HCT116 (cell line): Measurements from ENCODE around the gene LRBA. TPM values are rescaled to one million over a fixed set of nuclear protein-coding genes. Genes with fewer than 3 reads are reported as not detected.

Experiments
- ATAC-seq: fragments of 200-7000 bp; cut with Tn5 transposase; 2 replicates; pipeline ENCODE4 v1.9.1; 2020; ENCODE audit warnings: mild to moderate bottlenecking, moderate library complexity
- BruUV-seq: library from RNA; stranded (reverse); fragments of 400-500 nt; replicated peaks from 2 replicates; lab custom pipeline; 2021; lab: Mats Ljungman, UMichigan
- CTCF ChIA-PET: fragments of 300-600 bp; sonication (Branson Sonifier 250); formaldehyde crosslinking; loops from one replicate; lab custom pipeline; 2021; ENCODE audit warnings: antibody characterized with exemption; lab: Charles Lee
- POLR2A ChIA-PET: fragments of 300-600, 350-600 bp; sonication (Branson Sonifier 250); formaldehyde crosslinking; loops from one replicate; lab custom pipeline; 2021; ENCODE audit warnings: antibody characterized with exemption; lab: Charles Lee
- RAD21 ChIA-PET, 2 experiments: fragments of 300-600 bp; sonication (Branson Sonifier 250); formaldehyde crosslinking; loops; one replicate each; lab custom pipeline; 2023; ENCODE audit warnings: low total read pairs in 2 of 2; ENCODE audit not compliant: uncharacterized antibody in 2 of 2, unreplicated experiment in 2 of 2, low non-redundant PET in 1 of 2; lab: Charles Lee
- DNase-seq: peaks from one replicate; pipeline ENCODE4 v3.0.0-alpha.2; 2010; ENCODE audit warnings: low read depth, low spot score
- H2AFZ ChIP-seq: fragments of 200-600 bp; shearing (Covaris generic), sonication (generic); 2 replicates; pipeline ENCODE4 v1.6.1; 2017; ENCODE audit warnings: low read depth, mixed run types, mixed read lengths, antibody characterized with exemption, low read length; ENCODE audit not compliant: poor library complexity, severe bottlenecking
- H3K27ac ChIP-seq: 2 replicates; pipeline ENCODE4 v1.5.1; 2012; ENCODE audit warnings: low read depth, low read length
- H3K27me3 ChIP-seq: fragments of 200-600 bp; sonication (generic); 2 replicates; pipeline ENCODE4 v1.6.1; 2016; ENCODE audit warnings: mixed run types, low read length, mixed read lengths; ENCODE audit not compliant: insufficient read depth
- H3K36me3 ChIP-seq, 2 experiments: fragments of 200-500 bp in 1 of 2; fragments of 200-600 bp in 1 of 2; sonication (Bioruptor generic) in 1 of 2; sonication (generic) in 1 of 2; 2 replicates each; pipeline versions ENCODE4 v1.5.1 to v1.6.1; 2014 to 2016; ENCODE audit warnings: low read length in 2 of 2, inconsistent platforms in 1 of 2, mixed read lengths in 1 of 2, mixed run types in 1 of 2; ENCODE audit not compliant: insufficient read depth in 2 of 2, control insufficient read depth in 1 of 2
- H3K4me1 ChIP-seq, 2 experiments: fragments of 200-600 bp in 1 of 2; sonication (generic) in 1 of 2; 2 replicates each; pipeline versions ENCODE4 v1.5.1 to v1.6.1; 2012 to 2017; ENCODE audit warnings: low read length in 2 of 2, inconsistent platforms in 1 of 2, mild to moderate bottlenecking in 1 of 2, mixed read lengths in 1 of 2, mixed run types in 1 of 2, moderate library complexity in 1 of 2; ENCODE audit not compliant: insufficient read depth in 2 of 2, control insufficient read depth in 1 of 2
- H3K4me2 ChIP-seq: fragments of 200-600 bp; sonication (generic); 2 replicates; pipeline ENCODE4 v1.6.1; 2017; ENCODE audit warnings: mixed run types, low read length, mixed read lengths
- H3K4me3 ChIP-seq, 2 experiments: fragments of 200-600 bp in 1 of 2; sonication (generic) in 1 of 2; replicated peaks in 1 of 2; 2 replicates each; pipeline ENCODE4 v1.5.1; 2011 to 2016; ENCODE audit warnings: low read length in 2 of 2, control low read depth in 1 of 2, low read depth in 1 of 2, mild to moderate bottlenecking in 1 of 2, mixed read lengths in 1 of 2, mixed run types in 1 of 2
- H3K79me2 ChIP-seq: fragments of 200-600 bp; sonication (generic); 2 replicates; pipeline ENCODE4 v1.6.1; 2017; ENCODE audit warnings: mild to moderate bottlenecking, mixed run types, low read length, moderate library complexity, mixed read lengths; ENCODE audit not compliant: insufficient read depth
- H3K9ac ChIP-seq: fragments of 200-600 bp; sonication (generic); 2 replicates; pipeline ENCODE4 v1.6.1; 2016; ENCODE audit warnings: low read length, mixed read lengths
- H3K9me2 ChIP-seq: fragments of 200-600 bp; sonication (generic), shearing (Covaris generic); 2 replicates; pipeline ENCODE4 v1.6.1; 2017; ENCODE audit warnings: mixed run types, mild to moderate bottlenecking, moderate library complexity; ENCODE audit not compliant: insufficient read depth
- H3K9me3 ChIP-seq, 2 experiments: fragments of 200-500 bp in 1 of 2; fragments of 200-600 bp in 1 of 2; sonication (Bioruptor generic) in 1 of 2; sonication (generic) in 1 of 2; 2 replicates each; pipeline ENCODE4 v1.6.1; 2014 to 2017; ENCODE audit warnings: low read length in 2 of 2, mixed read lengths in 2 of 2, inconsistent platforms in 1 of 2, low read depth in 1 of 2, mild to moderate bottlenecking in 1 of 2, mixed run types in 1 of 2, moderate library complexity in 1 of 2; ENCODE audit not compliant: control insufficient read depth in 1 of 2, insufficient read depth in 1 of 2
- H4K20me1 ChIP-seq: fragments of 200-600 bp; sonication (generic), shearing (Covaris generic); 2 replicates; pipeline ENCODE4 v1.6.1; 2017; ENCODE audit warnings: mixed run types, mild to moderate bottlenecking, moderate library complexity; ENCODE audit not compliant: insufficient read depth
- ATF3 ChIP-seq: IDR thresholded peaks from 2 replicates; pipeline ENCODE4 v1.6.1; 2012
- CBX3 ChIP-seq: IDR thresholded peaks from 2 replicates; pipeline ENCODE4 v1.6.1; 2012; ENCODE audit warnings: low read depth
- CEBPB ChIP-seq: IDR thresholded peaks from 2 replicates; pipeline ENCODE4 v1.6.1; 2012; ENCODE audit warnings: low read depth
- EGR1 ChIP-seq: IDR thresholded peaks from 2 replicates; pipeline ENCODE4 v1.6.1; 2012; ENCODE audit warnings: low read depth
- ELF1 ChIP-seq: IDR thresholded peaks from 2 replicates; pipeline ENCODE4 v1.6.1; 2012; ENCODE audit warnings: low read depth, borderline replicate concordance
- EZH2 ChIP-seq: fragments of 200-600 bp; sonication (generic); IDR thresholded peaks from 2 replicates; pipeline ENCODE4 v1.6.1; 2017; ENCODE audit warnings: antibody characterized with exemption, mixed run types
- EZH2phosphoT487 ChIP-seq: fragments of 200-600 bp; IDR thresholded peaks from 2 replicates; pipeline ENCODE4 v1.6.1; 2018; ENCODE audit warnings: antibody characterized with exemption, borderline replicate concordance
- FOSL1 ChIP-seq: IDR thresholded peaks from 2 replicates; pipeline ENCODE4 v1.6.1; 2012; ENCODE audit warnings: low read depth
- JUND ChIP-seq: IDR thresholded peaks from 2 replicates; pipeline ENCODE4 v1.6.1; 2012
- MAX ChIP-seq: IDR thresholded peaks from 2 replicates; pipeline ENCODE4 v1.6.1; 2012
- POLR2A ChIP-seq: IDR thresholded peaks from 2 replicates; pipeline ENCODE4 v1.7.0; 2011; ENCODE audit warnings: borderline replicate concordance; ENCODE audit not compliant: insufficient read depth, insufficient read length; ENCODE audit errors: extremely low read depth
- POLR2AphosphoS5 ChIP-seq: IDR thresholded peaks from 2 replicates; pipeline ENCODE4 v1.6.1; 2011; ENCODE audit warnings: mild to moderate bottlenecking, low read depth, low read length, moderate library complexity
- REST ChIP-seq: IDR thresholded peaks from 2 replicates; pipeline ENCODE4 v1.6.1; 2012; ENCODE audit warnings: low read depth
- SRF ChIP-seq: IDR thresholded peaks from 2 replicates; pipeline ENCODE4 v1.6.1; 2012; ENCODE audit warnings: low read depth
- TCF7L2 ChIP-seq: IDR thresholded peaks from 2 replicates; pipeline ENCODE4 v1.7.0; 2011; ENCODE audit warnings: borderline replicate concordance, inconsistent platforms; ENCODE audit not compliant: insufficient read depth, insufficient read length; ENCODE audit errors: extremely low read depth
- ZBTB33 ChIP-seq: IDR thresholded peaks from 2 replicates; pipeline ENCODE4 v1.6.1; 2011; ENCODE audit warnings: mild to moderate bottlenecking, low read length, moderate library complexity; ENCODE audit not compliant: insufficient replicate concordance; ENCODE audit errors: extremely low read depth
- intact Hi-C: fragments of 100-400 bp; cut with micrococcal nuclease; formaldehyde crosslinking; loops from 2 replicates; pipeline ENCODE4 v1.10.0; 2022
- total RNA-seq: library from RNA; stranded (reverse); gene quantifications from one replicate; pipeline ENCODE4 v1.2.1, GENCODE V29; 2021; ENCODE audit not compliant: unreplicated experiment

LRBA gene
- total RNA-seq, 1 experiment from 2014 or later, result 79.8 TPM

- TF ChIP-seq ELF1, result no peak
- TF ChIP-seq JUND, result no peak
- TF ChIP-seq ATF3, result no peak
- TF ChIP-seq EZH2, result no peak
- TF ChIP-seq POLR2A, result no peak
- Histone ChIP-seq H2AFZ (no peak overlapping the region), H3K4me2 (no peak overlapping the region), H3K9ac (no peak overlapping the region), H3K27ac (no peak overlapping the region), H4K20me1 (no peaks in the 10 kb centered on the region), H3K4me1 (no peaks in the 10 kb centered on the region), H3K4me3 (no peak overlapping the region), H3K9me3 (no peaks in the 10 kb centered on the region), H3K36me3 (no peaks in the 10 kb centered on the region), H3K79me2 (no peaks in the 10 kb centered on the region), H3K27me3 (no peaks in the 10 kb centered on the region), H3K9me2 (no peaks in the 10 kb centered on the region)
- POLR2A ChIA-PET, result no interaction called here
- intact Hi-C loops, result no loop called here
- DNase-seq, result no peak
- RAD21 ChIA-PET, result no interaction called here
- ATAC-seq, result no peak
- CTCF ChIA-PET, result no interaction called here
- no TSS peak for BruUV-seq
Measured at GRCh38 chr4:150695162-150695561, 319.9 kb downstream of the LRBA start.

- Histone ChIP-seq H3K4me2 (no peak overlapping the region), H3K4me1 (no peaks in the 10 kb centered on the region), H3K4me3 (no peak overlapping the region), H3K9ac (no peak overlapping the region), H3K27me3 (no peaks in the 10 kb centered on the region), H3K79me2 (no peaks in the 10 kb centered on the region), H2AFZ (no peak overlapping the region), H3K9me2 (no peaks in the 10 kb centered on the region), H3K9me3 (no peaks in the 10 kb centered on the region), H3K27ac (no peak overlapping the region), H4K20me1 (no peaks in the 10 kb centered on the region), H3K36me3 (no peaks in the 10 kb centered on the region)
- RAD21 ChIA-PET, result no interaction called here
- intact Hi-C loops, result no loop called here
- ATAC-seq, result no peak
- no peak for DNase-seq
- TF ChIP-seq JUND (no peak), CEBPB (no peak), CBX3 (no peak), MAX (no peak), POLR2AphosphoS5 (no peak), REST (no peak), ELF1 (no peak), FOSL1 (no peak), TCF7L2 (no peak), SRF (no peak), EZH2phosphoT487 (no peak), ZBTB33 (no peak), POLR2A (no peak), EGR1 (no peak)
- POLR2A ChIA-PET, result no interaction called here
- BruUV-seq, result no TSS peak
- CTCF ChIA-PET, result no interaction called here
Measured at GRCh38 chr4:150694438-150694837, 320.6 kb downstream of the LRBA start.
